Right atrium auricular region (tissue), 2 donors: ENCODE measurements around the gene WFS1. TPM values are rescaled to one million over a fixed set of nuclear protein-coding genes. Genes with fewer than 3 reads are reported as not detected.

Experiments used
- DNase-seq: peaks from one replicate; pipeline ENCODE4 v3.0.0-alpha.2; 2019; ENCODE audit warnings: low spot score
- H3K27ac ChIP-seq, 2 donors: fragments of 200-600 bp; sonication (generic); 1 replicate in 1 of 2; 2 replicates in 1 of 2; pipeline ENCODE4 v1.5.1; 2016 to 2019
- H3K27me3 ChIP-seq, 2 donors: fragments of 200-600 bp; sonication (generic); one replicate each; pipeline versions ENCODE4 v1.5.1 to v1.6.0; 2017 to 2019
- H3K36me3 ChIP-seq: fragments of 200-600 bp; sonication (generic); one replicate; pipeline ENCODE4 v1.5.1; 2016
- H3K4me1 ChIP-seq, 2 donors: fragments of 200-600 bp; sonication (generic); one replicate each; pipeline versions ENCODE4 v1.5.1 to v1.6.0; 2017 to 2019
- H3K4me3 ChIP-seq, 2 donors: fragments of 200-600 bp; sonication (generic); 1 replicate in 1 of 2; 2 replicates in 1 of 2; pipeline ENCODE4 v1.5.1; 2017 to 2019; ENCODE audit warnings: mild to moderate bottlenecking in 1 of 2, moderate library complexity in 1 of 2
- H3K9me3 ChIP-seq, 2 donors: fragments of 200-600 bp; sonication (generic); one replicate each; pipeline ENCODE4 v1.5.1; 2019
- total RNA-seq, 2 donors: library from RNA; depleted of rRNA; stranded (reverse); fragments of >200 nt; gene quantifications; one replicate each; pipeline ENCODE4 v1.1.0, GENCODE V29; 2016
- TF ChIP-seq, protein P1 (sequence below), 2 donors: fragments of 200-600 bp; sonication (generic); IDR thresholded peaks; one replicate each; pipeline ENCODE4 v1.5.1; 2019; ENCODE audit warnings: antibody characterized with exemption in 2 of 2

The WFS1 gene
- total RNA-seq, 2 donors from 2014 or later = 111 to 112 TPM

DNA sequence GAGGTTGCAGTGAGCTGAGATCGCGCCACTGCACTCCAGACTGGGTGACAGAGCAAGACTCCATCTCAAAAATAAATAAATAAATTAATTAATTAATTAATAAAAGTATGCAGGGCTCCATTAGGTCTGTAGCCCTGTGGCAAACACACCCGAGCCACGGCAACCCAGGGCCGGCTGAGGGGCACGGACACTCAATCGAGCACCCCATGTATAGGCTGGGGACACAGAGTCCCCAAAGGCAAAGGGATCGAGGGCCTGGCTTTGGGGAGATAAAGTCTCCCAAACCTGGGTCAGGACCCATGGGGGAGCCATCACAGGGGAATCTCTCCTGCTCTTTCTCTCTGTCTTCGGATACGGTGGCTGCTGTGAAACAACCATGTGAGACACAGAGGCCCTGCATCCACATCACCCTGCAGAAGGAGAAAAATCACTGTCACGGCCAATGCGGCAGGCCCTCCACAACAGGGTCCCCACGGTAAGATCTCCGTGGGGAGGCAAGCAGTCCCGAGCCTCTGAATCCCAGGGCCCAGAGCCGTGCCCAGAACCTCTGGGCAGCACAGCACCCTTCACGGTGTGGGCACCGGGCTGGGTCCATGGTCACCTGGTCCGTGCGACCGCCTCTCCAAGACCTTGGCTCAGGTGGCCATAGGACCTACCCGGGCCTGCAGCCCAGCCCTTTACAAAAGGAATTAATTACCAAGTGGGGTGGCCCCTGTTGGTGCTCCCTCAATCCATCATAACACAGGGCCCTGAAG lies 81.8 kb downstream of the WFS1 start:
- Histone ChIP-seq H3K4me3 (no peak overlapping the region), H3K27me3 (no peaks in the 10 kb centered on the region), H3K4me1 (no peaks in the 10 kb centered on the region), H3K9me3 (no peaks in the 10 kb centered on the region), H3K27ac (no peak overlapping the region), H3K36me3 (no peaks in the 10 kb centered on the region)
- DNase-seq = no peak
- TF ChIP-seq, protein P1, sequence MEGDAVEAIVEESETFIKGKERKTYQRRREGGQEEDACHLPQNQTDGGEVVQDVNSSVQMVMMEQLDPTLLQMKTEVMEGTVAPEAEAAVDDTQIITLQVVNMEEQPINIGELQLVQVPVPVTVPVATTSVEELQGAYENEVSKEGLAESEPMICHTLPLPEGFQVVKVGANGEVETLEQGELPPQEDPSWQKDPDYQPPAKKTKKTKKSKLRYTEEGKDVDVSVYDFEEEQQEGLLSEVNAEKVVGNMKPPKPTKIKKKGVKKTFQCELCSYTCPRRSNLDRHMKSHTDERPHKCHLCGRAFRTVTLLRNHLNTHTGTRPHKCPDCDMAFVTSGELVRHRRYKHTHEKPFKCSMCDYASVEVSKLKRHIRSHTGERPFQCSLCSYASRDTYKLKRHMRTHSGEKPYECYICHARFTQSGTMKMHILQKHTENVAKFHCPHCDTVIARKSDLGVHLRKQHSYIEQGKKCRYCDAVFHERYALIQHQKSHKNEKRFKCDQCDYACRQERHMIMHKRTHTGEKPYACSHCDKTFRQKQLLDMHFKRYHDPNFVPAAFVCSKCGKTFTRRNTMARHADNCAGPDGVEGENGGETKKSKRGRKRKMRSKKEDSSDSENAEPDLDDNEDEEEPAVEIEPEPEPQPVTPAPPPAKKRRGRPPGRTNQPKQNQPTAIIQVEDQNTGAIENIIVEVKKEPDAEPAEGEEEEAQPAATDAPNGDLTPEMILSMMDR (IDR thresholded peaks at IDR 0.05) = no peak

DNA sequence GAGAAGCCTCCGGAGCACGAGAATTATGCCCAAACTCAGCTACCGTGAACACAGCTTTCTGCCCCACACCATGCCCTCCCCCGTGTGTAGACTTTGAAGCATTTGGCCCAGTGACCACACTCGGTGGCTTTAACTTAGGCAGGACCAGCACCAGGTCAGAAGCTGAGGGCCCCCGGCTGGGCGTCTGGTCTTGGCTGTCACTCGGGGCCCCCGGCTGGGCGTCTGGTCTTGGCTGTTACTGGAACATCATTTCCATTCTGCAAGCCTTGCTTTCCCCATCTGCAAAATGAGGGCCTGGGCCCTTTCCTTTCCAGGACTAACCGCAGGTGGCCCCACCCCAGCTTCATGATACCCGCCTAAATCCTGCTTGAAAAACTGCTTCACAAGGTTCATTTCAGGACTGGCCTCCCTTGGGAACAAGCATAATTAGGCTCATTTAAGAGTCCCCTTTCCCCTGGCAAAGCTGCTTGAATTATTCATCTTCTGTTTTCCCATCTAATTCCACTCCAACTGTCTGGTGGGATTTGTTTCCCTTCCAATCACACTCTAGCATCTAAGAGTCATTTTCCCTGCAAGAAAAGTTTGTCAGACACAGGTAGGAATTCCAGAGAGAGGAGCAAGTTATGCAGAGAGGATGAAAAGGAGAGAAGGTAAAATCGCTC lies 82.5 kb downstream of the WFS1 start:
- Histone ChIP-seq H3K4me1 (no peaks in the 10 kb centered on the region), H3K27me3 (no peaks in the 10 kb centered on the region), H3K36me3 (no peaks in the 10 kb centered on the region), H3K27ac (no peak overlapping the region), H3K9me3 (no peaks in the 10 kb centered on the region), H3K4me3 (no peak overlapping the region)
- DNase-seq = no peak
- TF ChIP-seq, protein P1 (IDR thresholded peaks at IDR 0.05) = no peak

Other genes with a start within 250 kb of the WFS1 start
- gene JAKMIP1, start 69.3 kb upstream of the WFS1 start, total RNA-seq = under 1 TPM; 0.30 to 0.59 TPM
- 1 to 10 TPM; 4.6 to 5.7 TPM for gene PPP2R2C, start 202.8 kb downstream of the WFS1 start, total RNA-seq